Dedifferentiated amniotic fluid mesenchymal stem cell (primary cell): ENCODE measurements around the gene LARGE1.

ENCODE experiments used
- DNase-seq: peaks from one replicate; pipeline ENCODE4 v3.0.0-alpha.2; 2016; ENCODE audit errors: extremely low spot score

Gene LARGE1

GRCh38 chr22:33819743-33820142 lies 100.5 kb downstream of the LARGE1 start:
- no peak for DNase-seq

GRCh38 chr22:33817512-33818127 lies 102.7 kb downstream of the LARGE1 start:
- no peak for DNase-seq

DNA sequence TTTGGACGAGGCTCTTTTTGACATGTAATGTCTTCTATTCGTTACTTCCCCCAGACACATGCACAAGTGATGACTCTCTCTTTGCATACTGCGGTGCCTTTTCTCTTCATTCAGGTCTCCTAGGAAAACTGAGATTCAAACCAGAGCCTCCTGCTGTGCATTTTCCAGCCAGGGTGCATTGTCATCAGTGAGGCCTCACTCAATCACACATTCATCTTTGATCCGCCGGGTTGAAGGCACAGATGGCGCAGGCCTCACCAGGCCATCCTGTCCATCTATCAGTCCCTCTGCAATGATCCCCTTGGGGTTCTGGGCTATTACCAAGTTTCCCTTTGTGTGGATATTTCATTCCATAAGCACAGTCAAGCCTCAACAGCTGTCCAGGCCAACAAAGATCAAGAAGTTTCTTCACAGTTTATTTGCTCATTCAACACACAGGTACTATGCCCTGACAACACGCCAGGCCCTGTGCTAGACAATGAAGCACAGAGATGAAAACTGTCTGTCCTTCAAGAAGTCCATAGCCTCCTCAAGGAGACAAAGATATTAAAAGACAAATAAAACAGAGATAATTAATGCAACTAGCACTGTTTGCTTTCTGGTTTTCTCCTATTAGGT lies 107.8 kb downstream of the LARGE1 start:
- DNase-seq = no peak

DNA sequence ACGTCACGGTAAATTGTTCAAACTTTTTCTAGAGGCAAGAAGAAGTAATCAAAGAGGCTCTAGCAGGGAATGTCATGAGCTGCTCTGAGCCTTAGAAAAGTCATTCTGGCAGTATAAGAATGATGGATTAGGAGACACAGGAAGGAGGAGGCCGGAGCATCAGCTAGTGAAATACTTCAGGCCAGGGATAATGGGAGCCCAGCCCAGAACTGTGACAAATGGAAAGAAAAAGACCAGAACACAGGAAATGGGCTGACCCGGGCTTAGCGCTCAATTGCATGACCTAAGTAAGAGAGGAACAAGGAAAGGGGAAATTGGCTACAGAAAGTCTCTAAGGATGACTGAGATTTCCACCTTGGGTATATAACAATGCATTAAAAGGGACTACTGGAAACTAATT lies 108.6 kb downstream of the LARGE1 start:
- peak; percentile 76 for DNase-seq

- DNase-seq = no peak
These were observed 109.1 kb downstream of the LARGE1 start for GRCh38 chr22:33811208-33811607.

DNA sequence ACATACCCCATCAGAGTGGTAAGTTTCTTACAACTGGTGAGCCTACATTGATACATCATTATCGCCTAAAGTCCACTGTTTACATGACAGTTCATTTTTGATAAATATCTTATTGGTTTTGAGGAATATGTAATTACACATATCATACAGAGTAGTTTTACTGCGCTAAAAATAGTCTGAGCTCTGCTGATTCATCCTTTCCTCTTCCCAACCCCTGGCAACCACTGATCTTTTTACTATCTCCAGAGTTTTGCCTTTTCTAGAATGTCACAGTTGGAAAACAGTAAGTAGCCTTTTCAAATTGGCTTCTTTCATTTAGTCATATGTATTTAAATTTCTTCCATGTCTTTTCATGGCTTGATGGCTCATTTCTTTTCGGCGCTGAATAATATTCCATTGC lies 112.8 kb downstream of the LARGE1 start:
- peak; percentile 22 for DNase-seq

DNA sequence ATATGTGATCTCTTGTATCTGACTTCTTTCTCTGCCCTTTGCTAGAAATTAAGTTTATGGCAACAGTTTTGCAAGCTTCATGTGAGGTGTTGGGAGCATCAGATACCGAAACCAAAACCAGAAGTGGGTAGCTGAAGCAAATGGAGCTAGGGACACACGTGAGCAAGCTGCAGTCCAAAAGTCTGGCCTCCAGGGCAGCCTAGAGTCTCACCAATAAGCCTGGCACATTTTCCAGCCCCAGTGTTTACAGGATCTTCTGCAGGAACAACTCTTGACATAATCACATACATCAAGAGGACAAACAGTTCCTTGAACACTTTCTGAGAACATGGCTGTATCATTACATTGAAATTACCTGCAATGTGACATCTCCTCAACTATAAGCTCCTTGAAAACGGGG lies 114.1 kb downstream of the LARGE1 start:
- DNase-seq = no peak

DNA sequence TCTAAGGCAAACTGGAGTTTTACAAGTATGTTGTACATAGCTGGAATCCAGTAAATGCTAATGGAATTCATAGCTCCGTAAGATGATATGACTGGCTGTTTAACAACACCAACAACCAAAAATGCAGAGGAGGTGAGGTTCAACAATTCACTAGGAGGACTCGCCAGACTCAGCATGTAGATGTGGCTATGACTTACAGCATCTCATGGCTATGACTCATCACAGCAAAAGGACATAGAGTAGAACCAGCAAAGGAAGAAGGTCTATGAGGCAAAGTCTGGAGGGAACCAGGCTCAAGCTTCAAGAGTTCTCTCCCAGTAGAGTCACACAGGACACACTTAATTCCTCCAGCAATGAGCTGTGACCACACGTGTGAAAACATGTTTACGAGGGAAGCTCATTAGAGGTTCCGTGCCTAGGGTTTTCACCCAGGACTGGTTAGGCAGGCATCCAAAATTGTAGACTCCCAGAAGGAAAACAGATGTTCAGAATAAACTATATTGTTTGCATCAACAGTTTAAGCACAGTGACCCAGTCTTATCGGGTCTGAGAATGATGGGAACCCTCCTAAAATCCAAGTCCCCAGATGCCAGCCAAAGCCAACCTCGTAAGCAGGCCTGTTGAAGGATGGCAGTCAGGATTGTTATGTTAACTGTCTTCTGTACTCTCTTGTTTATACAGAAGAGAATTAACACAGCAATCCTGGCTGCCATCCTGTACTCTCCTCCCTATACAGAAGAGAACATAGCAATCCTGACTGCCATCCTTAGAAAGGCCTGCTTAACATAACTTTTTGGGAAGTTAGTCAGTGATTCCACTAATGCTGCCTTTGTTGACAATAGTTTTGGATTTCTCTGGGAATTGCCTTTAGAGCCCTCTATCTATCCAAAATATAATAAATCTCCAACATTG lies 116.6 kb downstream of the LARGE1 start:
- DNase-seq = peak; percentile 93

DNA sequence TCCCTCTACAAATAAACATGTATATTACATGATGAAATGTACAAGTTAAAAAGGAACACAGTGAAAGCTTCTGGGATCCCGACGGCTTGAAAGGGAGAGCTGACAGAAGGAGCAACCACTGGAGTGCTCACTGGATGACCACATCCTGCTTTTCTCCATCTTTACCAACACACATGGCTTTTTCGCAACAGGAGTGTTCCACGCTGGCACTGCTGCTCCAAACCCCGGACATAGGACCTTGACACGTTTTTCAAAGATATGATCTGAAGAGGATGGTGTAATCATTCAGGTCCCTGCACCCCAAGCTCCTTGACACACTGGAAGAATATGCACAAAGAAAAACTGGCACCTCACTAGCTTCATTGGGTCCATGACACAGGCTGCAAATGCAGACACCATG lies 121.9 kb downstream of the LARGE1 start:
- no peak for DNase-seq

GRCh38 chr22:33796494-33796893 lies 123.8 kb downstream of the LARGE1 start:
- no peak for DNase-seq

GRCh38 chr22:33793475-33793874 lies 126.8 kb downstream of the LARGE1 start:
- DNase-seq = no peak

GRCh38 chr22:33792832-33793231 lies 127.4 kb downstream of the LARGE1 start:
- DNase-seq = no peak

DNA sequence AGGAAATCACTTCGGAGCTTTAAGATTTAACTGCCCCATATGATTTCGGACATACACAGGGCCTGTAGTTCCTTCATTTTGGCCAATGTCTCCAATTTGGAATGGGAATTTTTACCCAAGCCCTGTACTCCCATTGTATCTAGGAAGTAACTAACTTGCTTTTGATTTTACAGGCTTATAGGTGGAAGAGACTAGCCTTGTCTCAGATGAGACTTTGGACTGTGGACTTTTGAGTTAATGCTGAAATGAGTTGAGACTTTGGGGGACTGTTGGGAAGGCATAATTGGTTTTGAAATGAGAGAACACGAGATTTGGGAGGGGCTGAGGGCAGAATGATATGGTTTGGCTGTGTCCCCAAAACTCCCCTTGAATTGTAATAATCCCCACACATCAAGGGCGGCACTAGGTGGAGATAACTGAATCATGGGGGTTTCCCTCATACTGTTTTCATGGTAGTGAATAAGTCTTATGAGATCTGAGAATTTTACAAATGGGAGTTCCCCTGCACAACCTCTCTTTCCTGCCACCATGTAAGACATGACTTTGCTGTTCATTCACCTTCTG lies 130.5 kb downstream of the LARGE1 start:
- no peak for DNase-seq

- DNase-seq = no peak
These were observed 131.3 kb downstream of the LARGE1 start for GRCh38 chr22:33788927-33789326.

GRCh38 chr22:33787645-33788456 lies 132.4 kb downstream of the LARGE1 start:
- no peak for DNase-seq

DNA sequence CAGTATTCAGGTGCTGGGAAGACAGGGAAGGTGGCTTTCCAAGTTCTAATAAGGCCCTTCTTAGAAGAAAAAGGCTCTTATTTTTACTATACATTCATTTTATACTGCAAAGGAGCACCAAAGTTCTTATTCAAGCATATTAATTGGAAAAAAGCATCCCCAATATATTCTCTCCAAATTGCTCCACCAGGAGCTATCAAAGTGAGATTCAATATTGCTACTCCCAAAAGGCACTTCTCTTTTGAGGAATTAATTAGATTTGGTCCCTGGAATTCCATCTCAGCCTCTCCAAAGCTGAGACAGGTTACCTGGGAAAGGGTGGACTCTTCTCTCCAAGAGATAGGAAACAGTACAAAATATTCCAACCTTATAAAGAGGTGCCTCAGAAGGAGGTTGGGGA lies 134.1 kb downstream of the LARGE1 start:
- no peak for DNase-seq

DNA sequence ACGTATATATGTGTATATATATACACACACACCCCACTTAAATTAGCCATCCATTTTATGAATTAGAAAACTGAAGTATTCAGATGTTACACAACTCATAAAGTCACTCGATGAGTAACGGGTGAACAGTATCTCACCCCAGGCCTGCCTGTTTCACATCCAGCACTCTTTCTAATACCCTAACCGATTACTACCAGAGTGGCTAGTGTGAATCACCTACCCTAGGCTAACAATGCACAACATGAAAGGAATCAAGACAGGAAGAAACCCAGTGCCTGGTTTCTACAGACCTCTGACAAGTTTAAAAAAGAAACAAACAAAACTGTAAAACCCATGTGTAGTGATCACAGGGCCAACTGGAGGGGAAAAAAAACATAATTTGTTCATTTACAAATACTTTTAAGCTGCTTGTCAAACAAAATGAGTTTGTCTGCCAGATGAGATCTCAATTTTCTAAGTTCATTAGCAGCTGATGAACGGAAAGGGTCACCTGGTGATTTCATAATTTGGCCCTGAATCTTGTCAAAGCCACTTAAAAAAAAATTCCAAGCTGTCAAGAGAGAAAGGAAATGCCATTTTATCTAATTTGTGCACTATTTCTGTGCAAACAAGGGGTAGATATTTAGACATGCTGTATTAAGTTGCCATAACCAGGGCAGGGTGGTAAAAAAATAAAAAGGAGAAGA lies 134.8 kb downstream of the LARGE1 start:
- peak; percentile 16 for DNase-seq

- DNase-seq = no peak
These were observed 138.9 kb downstream of the LARGE1 start for GRCh38 chr22:33781411-33781810.

DNA sequence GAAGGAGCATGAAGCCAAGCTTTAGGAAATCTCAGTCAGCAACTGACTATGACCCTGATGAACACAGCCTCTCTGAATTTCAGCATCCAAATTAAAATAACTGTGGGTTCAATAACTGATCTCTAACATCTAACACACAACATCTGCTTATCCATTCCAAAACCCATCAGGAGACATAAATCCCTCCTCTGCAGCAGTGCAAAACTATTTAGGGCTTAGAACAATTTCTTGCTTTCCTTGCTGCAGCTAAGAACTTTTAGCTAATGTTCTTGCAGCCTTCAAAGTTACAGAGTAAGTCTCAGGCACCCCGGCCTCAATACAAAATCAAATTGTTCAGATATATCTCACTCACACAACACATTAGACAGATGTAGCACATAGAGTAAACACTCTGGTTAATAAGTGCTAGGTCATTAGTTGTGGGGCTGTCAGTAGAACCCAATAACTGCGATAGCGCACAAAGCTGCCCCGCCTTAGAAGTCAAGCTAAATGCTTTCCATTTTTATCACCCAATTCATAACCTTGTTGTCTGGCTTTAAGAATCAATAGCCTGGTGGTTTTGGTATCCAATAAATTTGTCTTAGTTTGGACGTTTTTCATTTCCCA lies 139.6 kb downstream of the LARGE1 start:
- DNase-seq = no peak

DNA sequence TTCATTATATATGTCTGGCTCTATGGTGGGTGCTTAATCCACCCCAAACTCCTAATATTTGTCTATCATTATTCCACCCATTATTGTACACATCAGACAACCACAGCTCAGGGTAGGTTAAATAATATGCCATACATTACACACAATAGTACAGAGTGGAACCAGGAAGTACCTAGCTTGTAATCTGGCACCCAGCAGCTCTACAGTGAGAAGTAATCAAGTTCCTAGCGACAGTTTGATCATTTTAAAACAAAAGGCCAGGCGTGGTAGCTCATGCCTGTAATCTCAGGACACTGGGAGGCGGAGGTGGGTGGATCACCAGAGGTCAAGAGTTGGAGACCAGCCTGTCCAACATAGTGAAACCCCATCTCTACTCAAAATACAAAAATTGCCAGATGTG lies 141.0 kb downstream of the LARGE1 start:
- DNase-seq = no peak

GRCh38 chr22:33776491-33776890 lies 143.8 kb downstream of the LARGE1 start:
- DNase-seq = no peak
